Transverse colon (tissue), 4 donors: ENCODE measurements around the gene DDO. TPM values are rescaled to one million over a fixed set of nuclear protein-coding genes. Genes with fewer than 3 reads are reported as not detected.

Experiments used
- DNase-seq: peaks from one replicate; pipeline ENCODE4 v3.0.0-alpha.2; 2019
- H3K27ac ChIP-seq, 4 donors: fragments of 200-600 bp; sonication (generic); 2 replicates each; pipeline ENCODE4 v1.5.1; 2016 to 2018; ENCODE audit warnings: inconsistent platforms in 4 of 4
- H3K27me3 ChIP-seq: fragments of 200-600 bp; sonication (generic); 2 replicates; pipeline ENCODE4 v1.5.1; 2017; ENCODE audit warnings: inconsistent platforms
- H3K36me3 ChIP-seq, 4 donors: fragments of 200-600 bp; sonication (generic); 2 replicates each; pipeline ENCODE4 v1.5.1; 2017 to 2019; ENCODE audit warnings: inconsistent platforms in 4 of 4
- H3K4me1 ChIP-seq, 4 donors: fragments of 200-600 bp; sonication (generic); 2 replicates each; pipeline ENCODE4 v1.5.1; 2017 to 2020; ENCODE audit warnings: inconsistent platforms in 4 of 4
- H3K4me3 ChIP-seq, 4 donors: fragments of 200-600 bp; sonication (generic); 1 replicate in 1 of 4; 2 replicates in 3 of 4; pipeline versions ENCODE4 v1.5.1 to v1.6.1; 2017 to 2019; ENCODE audit warnings: inconsistent platforms in 4 of 4
- H3K9me3 ChIP-seq, 2 donors: fragments of 200-600 bp; sonication (generic); 2 replicates each; pipeline ENCODE4 v1.5.1; 2017 to 2019; ENCODE audit warnings: inconsistent platforms in 2 of 2
- CTCF ChIP-seq, 5 experiments: fragments of 200-600 bp in 3 of 5; fragments of 450-650 bp in 2 of 5; sonication (generic) in 3 of 5; IDR thresholded peaks; 1 replicate in 2 of 5; 2 replicates in 3 of 5; pipeline ENCODE4 v1.5.1; 2016 to 2017; ENCODE audit warnings: antibody characterized with exemption in 5 of 5, inconsistent platforms in 3 of 5, mild to moderate bottlenecking in 2 of 5, moderate library complexity in 1 of 5
- EP300 ChIP-seq: sonication (generic); formaldehyde crosslinking; IDR thresholded peaks from one replicate; pipeline ENCODE4 v1.6.1; 2017; ENCODE audit warnings: antibody characterized with exemption, low read depth
- POLR2A ChIP-seq: fragments of 450-650 bp; IDR thresholded peaks from one replicate; pipeline ENCODE4 v1.6.1; 2016; ENCODE audit warnings: antibody characterized with exemption, mild to moderate bottlenecking, moderate library complexity
- POLR2AphosphoS5 ChIP-seq, 3 donors: sonication (generic); formaldehyde crosslinking; IDR thresholded peaks; one replicate each; pipeline ENCODE4 v1.6.1; 2016; ENCODE audit warnings: antibody characterized with exemption in 3 of 3
- WGBS, 2 donors: methylation state at CpG; one replicate each; pipeline ENCODE4 v1.1.5; 2018; ENCODE audit warnings: low coverage in 1 of 2; 5-methylcytosine and 5-hydroxymethylcytosine counted together
- in situ Hi-C, 4 donors: fragments of 200-750 bp; cut with MboI; loops; one replicate each; pipeline versions ENCODE4 v1.15.0 to v1.15.1; 2017; ENCODE audit warnings: low sequenced_read_pairs in 3 of 4, low pct_ligation_motif_present in 1 of 4, low pct_unique_long_range_greater_than_20kb in 1 of 4
- intact Hi-C: fragments of 100-400 bp; cut with DNase I; formaldehyde crosslinking; loops from one replicate; pipeline ENCODE4 v1.15.1; 2023; ENCODE audit warnings: low total_unique reads
- total RNA-seq, 4 donors: library from RNA; depleted of rRNA; stranded (reverse); fragments of >200 nt; gene quantifications; one replicate each; pipeline ENCODE4 v1.1.0, GENCODE V29; 2016

The DDO gene
- total RNA-seq, 4 donors from 2014 or later = 0.95 to 21.9 (median 1.2) TPM; not detected in 1

DNA sequence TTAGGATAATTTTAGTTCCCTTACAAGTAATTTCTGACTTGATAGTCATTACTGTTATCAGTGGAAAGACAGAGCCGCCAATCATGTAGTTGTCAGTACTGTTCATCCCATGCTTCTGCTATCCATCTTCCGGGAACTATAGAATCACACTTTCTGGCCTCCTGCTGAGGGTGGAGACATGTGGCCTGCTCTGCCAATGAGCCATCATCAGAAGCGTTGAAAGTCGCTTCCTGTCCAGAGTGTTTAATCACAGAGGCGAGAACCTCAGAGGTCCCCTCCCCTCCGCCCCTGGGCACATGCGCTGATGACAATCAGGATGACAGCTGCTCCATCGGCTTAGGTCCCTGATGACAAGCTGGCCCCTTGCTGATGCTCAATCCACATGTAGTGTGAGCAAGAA is 3.0 kb downstream of the DDO start:
- WGBS, 2 donors = 92 to 100% methylated on average over 2 to 7 of the region's 8 CpGs

GRCh38 chr6:110410511-110410910 is 4.9 kb downstream of the DDO start:
- H3K9me3 ChIP-seq = no peaks in the 10 kb centered on the region
- no peaks in the 10 kb centered on the region for H3K27me3 ChIP-seq
- no peak overlapping the region for H3K27ac ChIP-seq
- peaks cover 0 to 6% (median 2%) of the 10 kb centered on the region in 4 donors for H3K4me1 ChIP-seq
- DNase-seq = no peak
- WGBS, 2 donors = 61% methylated on average over 4 of the region's 4 CpGs; no CpG with 5 or more reads in 1 of the 2 donors
- no peak overlapping the region for H3K4me3 ChIP-seq
- no peaks in the 10 kb centered on the region for H3K36me3 ChIP-seq
- in situ Hi-C loops = no loop called here
- intact Hi-C loops = no loop called here
- TF ChIP-seq EP300 = no peak
- TF ChIP-seq POLR2A = no peak
- TF ChIP-seq POLR2AphosphoS5 (IDR thresholded peaks at IDR 0.05) = no peak
- no peak for TF ChIP-seq CTCF (IDR thresholded peaks at IDR 0.05)

More for the DNA sequence above, 3.0 kb downstream of the DDO start:
- Histone ChIP-seq H3K36me3 (no peaks in the 10 kb centered on the region), H3K27me3 (no peaks in the 10 kb centered on the region), H3K27ac (no peak overlapping the region), H3K4me1 (peaks cover 0 to 10% (median 3%) of the 10 kb centered on the region in 4 donors), H3K4me3 (no peak overlapping the region), H3K9me3 (no peaks in the 10 kb centered on the region)
- DNase-seq = no peak
- intact Hi-C loops = no loop called here
- in situ Hi-C loops = no loop called here
- no peak for TF ChIP-seq CTCF (IDR thresholded peaks at IDR 0.05)
- TF ChIP-seq POLR2AphosphoS5 (IDR thresholded peaks at IDR 0.05) = no peak

GRCh38 chr6:110409794-110410193 is 5.6 kb downstream of the DDO start:
- H3K27ac ChIP-seq = no peak overlapping the region
- no peak for TF ChIP-seq POLR2A
- no peak for TF ChIP-seq CTCF (IDR thresholded peaks at IDR 0.05)
- no peak for TF ChIP-seq EP300
- TF ChIP-seq POLR2AphosphoS5 (IDR thresholded peaks at IDR 0.05) = no peak
- no peaks in the 10 kb centered on the region for H3K36me3 ChIP-seq
- H3K4me3 ChIP-seq = no peak overlapping the region
- peaks cover 0 to 3% (median under 1%) of the 10 kb centered on the region in 4 donors for H3K4me1 ChIP-seq
- H3K9me3 ChIP-seq = no peaks in the 10 kb centered on the region
- no peak for DNase-seq
- intact Hi-C loops = no loop called here
- H3K27me3 ChIP-seq = no peaks in the 10 kb centered on the region
- in situ Hi-C loops = no loop called here

GRCh38 chr6:110408901-110409300 is 6.5 kb downstream of the DDO start:
- no peak overlapping the region for H3K27ac ChIP-seq
- H3K27me3 ChIP-seq = no peaks in the 10 kb centered on the region
- H3K9me3 ChIP-seq = no peaks in the 10 kb centered on the region
- no peaks in the 10 kb centered on the region for H3K4me1 ChIP-seq
- H3K36me3 ChIP-seq = no peaks in the 10 kb centered on the region
- TF ChIP-seq CTCF (IDR thresholded peaks at IDR 0.05) (no peak), EP300 (no peak), POLR2AphosphoS5 (IDR thresholded peaks at IDR 0.05) (no peak), POLR2A (no peak)
- no peak for DNase-seq
- no peak overlapping the region for H3K4me3 ChIP-seq
- intact Hi-C loops = no loop called here
- 76 to 85% methylated on average over 2 to 6 of the region's 6 CpGs for WGBS, 2 donors
- in situ Hi-C loops = no loop called here
